HTR-8/SVneo (cell line): ENCODE measurements around the gene ZNF25.
"Not testable (repeated sequence)": the region's sequence is repeated elsewhere in the genome, so short reads cannot be mapped to it uniquely, and the experiment has no call there.

Experiments
- DNase-seq: peaks from one replicate; pipeline ENCODE4 v3.0.0; 2011; ENCODE audit warnings: low spot score, mixed read lengths; ENCODE audit not compliant: insufficient read length
- FAIRE-seq: peaks from 2 replicates; lab custom pipeline; 2011; peaks lifted over from hg19 to GRCh38; lab: Jason Lieb, UNC

ZNF25 gene

DNA sequence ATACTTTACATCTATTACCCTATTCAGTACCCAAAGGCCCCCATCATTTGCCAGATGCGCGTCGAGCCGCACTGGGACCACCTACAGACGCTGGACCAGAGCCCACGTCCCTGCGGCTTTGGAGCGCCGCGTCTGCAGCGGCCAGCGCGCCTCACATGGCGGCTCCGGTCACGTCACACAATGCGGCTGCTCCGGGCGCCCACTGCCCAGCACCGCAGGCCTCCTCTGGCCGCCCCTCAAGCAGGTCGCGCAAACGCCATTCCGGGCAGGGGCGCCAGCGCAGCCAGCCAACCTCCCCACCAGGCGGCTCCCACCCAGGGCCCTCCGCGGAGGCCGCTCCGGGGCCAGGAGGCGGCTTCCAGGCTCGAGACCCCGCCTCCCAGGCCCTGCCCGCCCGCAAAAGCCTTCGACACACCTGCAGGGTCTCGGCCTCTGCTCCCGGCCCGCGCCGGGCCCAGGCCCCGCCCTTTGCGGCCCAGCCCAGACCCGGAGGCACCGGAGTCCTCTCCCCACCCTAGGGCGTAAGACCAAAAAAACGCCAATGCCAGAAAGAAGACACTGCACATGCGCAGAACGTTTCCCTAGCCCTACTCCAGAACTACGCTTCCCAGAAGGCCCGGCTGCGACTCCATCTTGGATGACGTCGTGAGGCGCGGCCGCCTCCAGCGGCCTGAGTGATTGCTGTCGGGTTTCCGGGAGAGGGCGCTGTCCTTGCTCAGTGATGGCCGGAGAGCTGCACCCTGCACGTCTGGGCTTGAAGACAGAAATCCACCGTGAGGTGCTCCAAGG is at the start of gene ZNF25:
TSS of gene ZNF25 (minus strand) at position 557 of the 789 bp plus-strand sequence. CDS start 4,925 bp downstream, outside the sequence.
- peak; percentile 97 for FAIRE-seq

GRCh38 chr10:38025283-38025682 is 48.8 kb upstream of the ZNF25 start:
- DNase-seq = no peak
- peak; percentile 40 for FAIRE-seq

More for the DNA sequence above, at the start of gene ZNF25:
- peak; percentile 98 for DNase-seq

GRCh38 chr10:38019124-38019523 is 42.7 kb upstream of the ZNF25 start:
- not testable (repeated sequence) for FAIRE-seq, DNase-seq

DNA sequence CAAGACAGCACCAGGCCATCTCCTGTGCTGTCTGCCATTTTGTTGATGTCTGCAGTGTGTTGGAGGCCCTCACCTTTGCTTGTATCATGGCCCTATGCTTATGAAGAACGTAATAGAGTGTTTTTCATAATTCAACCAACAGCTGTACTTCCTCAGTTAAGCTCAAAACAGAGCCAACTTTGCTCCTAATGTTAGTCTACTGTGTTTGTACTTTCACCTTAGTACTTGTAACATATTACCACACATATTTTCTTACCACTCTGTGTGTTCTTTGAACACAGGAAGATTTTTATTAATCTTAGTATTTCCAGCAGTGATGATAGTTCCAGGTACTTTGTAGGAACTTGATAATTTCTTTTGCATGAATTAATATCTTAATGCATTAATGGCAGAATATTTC is 39.9 kb upstream of the ZNF25 start:
- no peak for DNase-seq
- FAIRE-seq = no peak

- peak; percentile 66 for FAIRE-seq
Observed at GRCh38 chr10:38010119-38010903, 33.9 kb upstream of the ZNF25 start, which contains the start of gene ZNF33A. Gene ZNF33A, plus strand, starts transcription at chr10:38010675. Its CDS starts 1,667 bp downstream, at chr10:38012342.

DNA sequence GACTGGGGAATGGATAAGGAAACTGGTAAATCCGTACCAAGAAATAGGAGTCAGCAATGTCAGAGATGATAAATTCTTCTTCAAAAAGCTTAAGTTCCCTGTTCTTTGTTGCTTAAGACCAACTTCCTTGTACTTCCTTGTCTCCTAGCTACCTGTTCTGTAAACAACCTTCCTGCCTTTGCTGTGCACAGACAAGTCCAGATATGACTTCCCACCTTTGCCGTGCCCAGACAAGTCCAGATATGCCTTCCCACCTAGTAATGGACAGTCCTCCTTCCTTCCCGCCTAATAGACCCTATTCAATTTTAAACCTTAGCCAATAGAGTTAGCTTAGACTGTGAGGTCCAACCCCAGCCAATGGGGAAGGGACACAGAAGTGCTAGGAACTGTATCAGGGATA is 31.5 kb upstream of the ZNF25 start:
- peak; percentile 82 for FAIRE-seq

More at GRCh38 chr10:38010119-38010903, 33.9 kb upstream of the ZNF25 start, which contains the start of gene ZNF33A:
- peak; percentile 91 for DNase-seq

DNA sequence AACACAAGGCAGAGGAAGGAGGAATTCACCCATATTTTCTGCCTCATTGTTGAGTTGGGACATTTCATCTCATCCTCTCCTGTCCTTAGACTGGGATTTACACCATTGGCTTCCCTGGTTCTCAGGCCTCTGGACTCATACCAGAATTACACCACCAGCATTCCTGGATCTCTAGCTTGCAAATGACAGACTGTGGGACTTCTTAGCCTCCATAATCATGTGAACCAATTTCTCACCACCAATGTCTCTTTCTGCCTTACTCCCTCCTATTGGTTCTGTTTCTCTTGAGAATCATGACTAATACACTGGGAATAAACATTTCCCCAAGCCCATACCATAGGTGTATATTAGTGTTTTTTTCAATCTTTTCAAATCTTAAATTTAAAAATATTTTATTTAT is 31.1 kb upstream of the ZNF25 start:
- DNase-seq = no peak
- no peak for FAIRE-seq

More for the DNA sequence above, 31.5 kb upstream of the ZNF25 start:
- DNase-seq = no peak

- DNase-seq (no peak), FAIRE-seq (no peak)
Observed at GRCh38 chr10:38003588-38003987, 27.1 kb upstream of the ZNF25 start.

DNA sequence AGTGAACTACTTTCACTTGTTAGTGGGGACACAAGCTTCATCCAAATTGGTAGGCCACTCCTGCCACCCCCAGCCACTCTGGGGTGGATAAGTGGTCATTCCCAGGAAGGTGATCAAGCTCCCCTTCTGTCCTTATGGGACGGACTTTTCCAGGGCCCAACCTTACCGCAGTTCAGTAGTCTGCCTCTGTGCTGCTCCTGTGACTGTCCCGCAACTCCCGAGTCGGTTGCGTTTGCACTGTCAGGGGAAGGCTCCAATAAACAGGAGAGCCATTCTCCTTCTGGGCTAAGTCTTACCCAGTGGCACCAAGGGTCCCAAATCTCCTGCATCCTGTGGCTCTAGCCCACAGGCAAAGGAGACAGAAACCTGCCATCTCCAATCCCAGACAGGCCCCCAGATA is 26.6 kb upstream of the ZNF25 start:
- DNase-seq (no peak), FAIRE-seq (no peak)

- not testable (repeated sequence) for FAIRE-seq, DNase-seq
Observed at GRCh38 chr10:38000474-38000873, 24.0 kb upstream of the ZNF25 start.

DNA sequence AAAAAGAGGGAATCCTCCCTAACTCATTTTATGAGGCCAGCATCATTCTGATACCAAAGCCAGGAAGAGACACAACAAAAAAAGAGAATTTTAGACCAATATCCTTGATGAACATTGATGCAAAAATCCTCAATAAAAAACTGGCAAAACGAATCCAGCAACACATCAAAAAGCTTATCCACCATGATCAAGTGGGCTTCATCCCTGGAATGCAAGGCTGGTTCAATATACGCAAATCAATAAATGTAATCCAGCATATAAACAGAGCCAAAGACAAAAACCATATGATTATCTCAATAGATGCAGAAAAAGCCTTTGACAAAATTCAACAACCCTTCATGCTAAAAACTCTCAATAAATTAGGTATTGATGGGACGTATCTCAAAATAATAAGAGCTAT is 22.5 kb upstream of the ZNF25 start:
- FAIRE-seq, DNase-seq: not testable (repeated sequence)

DNA sequence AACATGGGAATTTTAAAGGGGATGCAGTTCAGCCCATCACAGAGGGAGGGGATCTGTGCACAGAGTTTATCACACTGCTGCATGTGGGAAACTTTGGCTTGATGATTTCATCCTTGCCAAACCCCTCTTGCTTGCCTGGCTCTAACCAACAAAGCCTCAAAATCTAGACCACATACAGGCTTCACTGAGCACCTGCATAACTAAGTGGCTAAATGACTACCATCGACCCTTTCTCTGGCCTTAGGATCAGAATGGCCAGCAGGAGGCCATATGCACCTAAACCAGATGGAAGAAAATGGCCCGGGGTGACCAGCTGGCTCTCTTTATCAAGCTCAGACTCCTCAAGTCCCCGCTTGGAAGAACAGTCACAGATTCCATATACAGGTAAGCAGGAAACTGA is 15.6 kb upstream of the ZNF25 start:
- DNase-seq (no peak), FAIRE-seq (no peak)

DNA sequence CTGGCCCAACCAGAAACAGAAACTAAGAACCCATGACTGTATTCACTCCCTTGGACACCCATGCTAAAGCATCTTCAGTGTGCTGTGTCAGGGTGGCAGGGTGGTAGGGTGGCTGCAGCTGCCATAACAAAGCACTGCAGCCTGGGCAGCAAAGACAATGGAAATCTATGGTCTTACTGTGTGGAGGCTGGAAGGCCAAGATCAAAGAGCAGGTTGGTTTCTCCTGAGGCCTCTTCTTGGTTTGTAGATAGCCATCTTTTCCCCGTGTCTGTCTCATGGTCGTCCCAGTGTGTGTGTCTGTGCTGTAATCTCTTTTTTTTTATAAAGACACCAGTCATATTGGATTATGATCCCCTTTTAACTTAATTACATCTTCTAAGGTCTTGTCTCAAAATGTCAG is 15.2 kb upstream of the ZNF25 start:
- FAIRE-seq (no peak), DNase-seq (no peak)

DNA sequence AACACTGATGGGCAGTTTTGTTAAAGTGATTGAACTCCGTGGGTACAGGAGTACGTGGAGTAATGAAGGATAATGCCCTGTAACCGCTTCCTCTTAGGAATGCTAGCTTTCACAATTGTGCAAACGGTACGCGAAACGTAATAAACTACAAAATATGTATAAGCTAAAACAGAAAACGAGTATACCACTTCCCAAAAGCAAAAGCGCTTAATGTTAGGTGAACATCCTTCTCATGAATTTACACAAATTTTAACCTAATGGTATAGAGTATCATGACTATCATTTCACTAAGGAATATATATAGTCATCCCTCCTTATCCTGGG is 395 bp upstream of the ZNF25 start:
- no peak for DNase-seq
- FAIRE-seq = no peak

- DNase-seq (no peak), FAIRE-seq (peak; percentile 9)
Observed at GRCh38 chr10:37975401-37975991, 951 bp downstream of the ZNF25 start.

GRCh38 chr10:37972396-37972795 is 4.1 kb downstream of the ZNF25 start:
- FAIRE-seq = no peak
- no peak for DNase-seq

- FAIRE-seq (no peak), DNase-seq (no peak)
Observed at GRCh38 chr10:37965006-37965405, 11.4 kb downstream of the ZNF25 start.

DNA sequence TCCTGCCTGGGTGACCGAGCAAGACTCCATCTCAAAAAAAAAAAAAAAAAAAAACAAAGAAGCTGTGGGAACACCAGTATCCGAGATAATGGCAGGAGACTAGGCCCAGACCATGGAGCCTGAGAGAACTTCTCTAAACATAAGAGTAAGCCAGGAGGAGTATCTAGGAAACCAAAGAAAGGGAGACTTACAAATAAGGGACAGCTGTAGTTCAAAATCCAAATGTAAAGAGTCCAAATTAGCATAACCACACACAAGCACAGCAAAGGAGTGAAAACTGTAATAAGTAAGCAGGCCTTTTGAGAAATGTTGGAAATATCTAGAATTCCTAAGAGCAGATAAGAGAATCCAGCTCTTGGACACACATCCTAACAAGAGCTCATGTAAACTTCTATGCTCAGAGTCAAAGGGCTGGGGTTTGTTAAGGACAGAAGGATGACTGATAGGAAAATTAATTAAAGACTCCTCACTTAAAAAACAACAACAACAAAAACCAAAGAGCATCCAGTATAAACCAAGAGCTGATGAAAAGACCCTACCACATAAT is 15.8 kb downstream of the ZNF25 start:
- no peak for DNase-seq
- FAIRE-seq = no peak

DNA sequence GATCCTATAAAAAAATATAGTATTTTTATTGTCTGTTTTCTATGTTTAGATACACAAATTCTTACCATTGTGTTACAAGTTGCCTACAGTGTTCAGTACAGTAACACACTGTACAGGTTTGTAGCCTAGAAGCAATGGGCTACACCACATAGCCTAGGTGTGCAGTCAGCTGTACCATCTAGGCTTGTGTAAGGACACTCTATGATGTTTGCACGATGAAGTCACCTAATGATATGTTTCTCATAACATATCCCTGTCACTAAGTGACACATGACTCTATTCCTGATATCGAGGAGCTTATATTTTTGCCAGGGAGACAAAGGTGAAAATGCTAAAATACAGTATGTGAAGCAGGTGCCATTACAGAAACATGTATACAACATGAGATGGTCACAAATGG is 18.6 kb downstream of the ZNF25 start:
- FAIRE-seq = no peak
- DNase-seq = no peak

GRCh38 chr10:37952926-37953325 is 23.5 kb downstream of the ZNF25 start:
- DNase-seq (no peak), FAIRE-seq (no peak)
